ENCODE measurements around the gene TGFBI.

- TF ChIP-seq, protein P1, sequence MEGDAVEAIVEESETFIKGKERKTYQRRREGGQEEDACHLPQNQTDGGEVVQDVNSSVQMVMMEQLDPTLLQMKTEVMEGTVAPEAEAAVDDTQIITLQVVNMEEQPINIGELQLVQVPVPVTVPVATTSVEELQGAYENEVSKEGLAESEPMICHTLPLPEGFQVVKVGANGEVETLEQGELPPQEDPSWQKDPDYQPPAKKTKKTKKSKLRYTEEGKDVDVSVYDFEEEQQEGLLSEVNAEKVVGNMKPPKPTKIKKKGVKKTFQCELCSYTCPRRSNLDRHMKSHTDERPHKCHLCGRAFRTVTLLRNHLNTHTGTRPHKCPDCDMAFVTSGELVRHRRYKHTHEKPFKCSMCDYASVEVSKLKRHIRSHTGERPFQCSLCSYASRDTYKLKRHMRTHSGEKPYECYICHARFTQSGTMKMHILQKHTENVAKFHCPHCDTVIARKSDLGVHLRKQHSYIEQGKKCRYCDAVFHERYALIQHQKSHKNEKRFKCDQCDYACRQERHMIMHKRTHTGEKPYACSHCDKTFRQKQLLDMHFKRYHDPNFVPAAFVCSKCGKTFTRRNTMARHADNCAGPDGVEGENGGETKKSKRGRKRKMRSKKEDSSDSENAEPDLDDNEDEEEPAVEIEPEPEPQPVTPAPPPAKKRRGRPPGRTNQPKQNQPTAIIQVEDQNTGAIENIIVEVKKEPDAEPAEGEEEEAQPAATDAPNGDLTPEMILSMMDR (conservative IDR thresholded peaks at IDR 0.05 in 1 of 2, IDR thresholded peaks at IDR 0.05 in 1 of 2; ENCODE audit: low read depth in 1 of 2, low read length in 2 of 2), result no peak
- no peak for TF ChIP-seq EZH2 (IDR thresholded peaks at IDR 0.05; ENCODE audit: low read length, missing control alignments)
These were observed 2.9 kb upstream of the TGFBI start for GRCh38 chr5:136025900-136026299.

All from fibroblast of lung (primary cell).